Measurements from ENCODE around the gene BCL2L12.

- TF ChIP-seq EZH2 (IDR thresholded peaks at IDR 0.05; ENCODE audit: borderline replicate concordance, low read depth, low read length, severe bottlenecking) (no peak), CTCF (IDR thresholded peaks at IDR 0.05; ENCODE audit: extremely low read depth in 1 of 2, insufficient read depth in 1 of 2, low read depth in 1 of 2, low read length in 2 of 2) (no peak), JUN (IDR thresholded peaks at IDR 0.05; ENCODE audit: borderline replicate concordance, insufficient read depth, insufficient read length, low read depth) (no peak), MYC (IDR thresholded peaks at IDR 0.05; ENCODE audit: low read depth, low read length) (no peak), MAX (IDR thresholded peaks at IDR 0.05; ENCODE audit: insufficient read depth, insufficient read length) (no peak), POLR2A (IDR thresholded peaks at IDR 0.05; ENCODE audit: low read depth, low read length) (no peak), POLR2AphosphoS5 (IDR thresholded peaks at IDR 0.05; ENCODE audit: insufficient read depth, low read depth, low read length) (no peak), GATA2 (IDR thresholded peaks at IDR 0.05; ENCODE audit: insufficient read depth, insufficient read length, low read depth, low read length) (no peak), FOS (IDR thresholded peaks at IDR 0.05; ENCODE audit: borderline replicate concordance, insufficient read depth, low read length) (no peak)
Observed at GRCh38 chr19:49656456-49657109, 9.2 kb upstream of the BCL2L12 start.

All from endothelial cell of umbilical vein (primary cell).